ENCODE results near the gene AKNA. TPM values are rescaled to one million over a fixed set of nuclear protein-coding genes. Genes with fewer than 3 reads are reported as not detected.

AKNA gene
- total RNA-seq, 1 experiment from 2014 or later = 3.1 TPM

DNA sequence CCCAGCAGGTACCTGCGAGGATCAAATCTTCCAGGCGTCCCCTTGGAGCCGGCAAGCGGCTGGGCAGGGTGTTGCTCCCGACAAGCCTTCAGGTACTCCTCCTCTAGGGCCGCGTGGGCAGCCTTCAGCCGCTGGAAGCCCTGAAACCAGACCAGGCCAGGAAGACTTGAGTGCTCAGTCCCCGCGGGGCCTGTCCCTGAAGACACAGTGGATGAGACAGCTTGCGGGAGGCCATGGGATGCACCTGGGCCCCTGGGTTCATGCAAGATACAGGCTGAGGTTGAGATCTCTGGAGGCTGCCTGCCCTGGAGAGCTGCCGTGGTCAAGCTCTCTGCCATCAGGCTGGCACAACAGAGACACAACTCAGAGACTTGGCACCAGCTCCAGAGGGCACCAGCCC, 25.4 kb downstream of the AKNA start:
- DNase-seq (ENCODE audit: low spot score) = no peak

DNA sequence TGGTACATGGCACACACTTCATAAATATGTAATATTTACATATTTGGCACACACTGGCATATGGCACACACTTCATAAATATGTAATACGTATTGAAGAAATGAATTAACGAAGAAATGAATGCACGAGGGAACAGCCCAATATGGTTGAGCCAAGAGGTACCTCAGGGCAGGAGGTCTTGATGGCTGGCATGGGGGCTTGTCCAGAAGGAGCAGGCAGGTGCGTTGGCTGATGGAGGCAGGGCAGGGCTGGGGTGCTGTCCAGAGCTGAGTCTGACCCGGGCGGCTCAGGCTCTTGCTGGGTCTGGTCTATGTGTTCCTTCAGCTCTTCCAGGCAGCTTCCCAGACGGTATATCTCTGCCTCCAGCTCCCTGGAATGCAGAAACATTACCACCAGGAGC, 26.2 kb downstream of the AKNA start:
- DNase-seq (ENCODE audit: low spot score) = no peak

DNA sequence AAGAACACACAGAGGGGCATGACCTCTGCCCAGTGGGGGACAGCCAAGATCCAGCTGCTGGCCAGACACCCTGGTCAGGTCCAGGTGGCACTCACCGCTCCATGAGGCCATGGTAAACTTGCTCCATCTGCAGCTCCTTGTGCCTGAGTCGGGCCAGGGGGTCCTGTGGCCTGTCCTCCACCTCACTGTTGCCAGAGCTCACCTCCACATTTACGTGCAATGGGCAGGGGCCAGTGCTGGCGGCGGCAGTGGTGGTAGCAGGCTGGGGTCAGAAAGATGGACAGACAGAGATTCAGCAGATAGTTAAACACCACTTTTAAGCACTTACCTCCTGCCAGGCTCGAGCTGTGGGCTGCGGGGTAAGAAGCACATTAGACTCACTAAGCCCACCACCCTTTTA, 28.0 kb downstream of the AKNA start:
- no peak for DNase-seq (ENCODE audit: low spot score)

- DNase-seq (ENCODE audit: low spot score) = no peak
Observed at GRCh38 chr9:114357911-114358328, 29.9 kb downstream of the AKNA start.

GRCh38 chr9:114357360-114357759, 30.4 kb downstream of the AKNA start:
- DNase-seq (ENCODE audit: low spot score) = no peak

- DNase-seq (ENCODE audit: low spot score) = no peak
Observed at GRCh38 chr9:114356792-114357191, 31.0 kb downstream of the AKNA start.

- no peak for DNase-seq (ENCODE audit: low spot score)
Observed at GRCh38 chr9:114355821-114356220, 32.0 kb downstream of the AKNA start.

DNA sequence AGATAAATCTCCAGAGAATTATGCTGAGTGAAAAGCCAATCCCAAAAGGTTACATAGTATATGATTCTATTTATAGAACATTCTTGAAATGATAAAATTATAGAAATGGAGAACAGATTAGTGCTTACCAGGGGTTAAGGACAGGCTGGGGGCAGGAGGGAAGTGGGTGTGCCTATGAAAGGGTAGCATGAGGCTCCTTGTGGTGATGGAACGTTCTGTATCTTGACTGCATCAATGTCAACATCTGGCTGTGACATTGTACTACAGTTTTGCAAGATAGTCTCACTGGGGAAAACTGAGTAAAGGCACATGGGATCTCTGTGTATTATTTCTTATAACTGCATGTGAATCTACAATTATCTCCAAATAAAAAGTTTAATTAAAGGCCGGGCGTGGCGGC, 35.9 kb downstream of the AKNA start:
- DNase-seq (ENCODE audit: low spot score) = no peak

DNA sequence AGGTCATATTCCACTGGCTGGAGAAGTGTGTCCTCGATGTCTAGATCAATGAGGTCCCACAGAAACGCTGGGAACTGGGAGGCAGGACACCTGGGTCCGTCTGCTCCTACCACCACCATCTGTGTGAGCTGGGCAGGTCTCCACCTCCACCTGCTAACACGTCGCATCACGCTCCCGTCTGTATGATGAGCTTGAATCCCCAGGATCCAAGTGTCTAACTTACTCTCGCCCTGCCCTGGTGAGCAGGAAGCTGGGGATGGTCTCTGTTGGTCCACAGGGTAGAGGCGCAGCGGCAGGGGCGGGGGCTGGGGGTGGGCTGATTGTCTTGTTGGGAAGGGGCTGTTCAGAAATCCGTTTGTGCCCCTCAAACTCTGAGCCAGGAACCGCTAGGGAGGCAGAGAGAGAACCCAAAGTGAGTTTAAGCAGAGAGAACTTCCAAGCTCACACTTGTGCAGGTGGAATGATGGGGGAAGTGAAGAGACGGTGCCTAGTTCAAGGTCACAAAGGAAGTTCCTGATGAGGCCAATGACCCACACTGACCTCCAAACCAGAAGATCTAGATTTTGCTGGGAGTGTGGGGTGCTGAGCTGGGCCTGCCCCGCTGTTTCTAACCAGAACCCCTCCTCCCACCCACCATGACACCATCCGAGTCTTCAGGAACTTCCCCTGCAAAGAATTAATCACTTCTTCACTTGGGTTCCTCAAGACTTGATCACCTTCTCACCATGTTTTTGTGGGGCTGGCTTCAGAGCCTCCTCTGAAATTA, 37.0 kb downstream of the AKNA start:
- no peak for DNase-seq (ENCODE audit: low spot score)

- no peak for DNase-seq (ENCODE audit: low spot score)
Observed at GRCh38 chr9:114349713-114350480, 37.9 kb downstream of the AKNA start.

GRCh38 chr9:114348906-114349482, 38.8 kb downstream of the AKNA start:
- DNase-seq (ENCODE audit: low spot score) = peak; percentile 99

- DNase-seq (ENCODE audit: low spot score) = peak; percentile 6
Observed at GRCh38 chr9:114348261-114348905, 39.4 kb downstream of the AKNA start.

DNA sequence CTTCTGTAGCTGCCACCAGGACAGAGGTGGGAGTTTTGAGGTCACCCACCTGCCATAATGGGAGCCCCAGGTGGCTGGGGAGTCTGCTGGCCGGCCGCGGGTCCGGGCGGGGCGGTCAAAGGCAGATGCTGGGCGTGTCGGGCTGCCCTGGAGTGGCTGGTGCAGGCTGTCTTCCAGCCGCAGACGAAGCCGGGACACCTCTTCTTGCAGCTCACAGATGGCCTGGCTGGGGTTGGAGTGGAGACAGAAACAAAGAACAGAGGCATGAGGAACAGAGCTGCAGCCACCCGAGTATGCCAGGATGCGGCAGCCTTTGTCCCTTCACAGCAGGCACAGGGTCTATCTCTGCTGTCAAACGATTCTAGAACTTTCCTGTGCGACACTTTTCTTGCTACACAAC, 40.1 kb downstream of the AKNA start:
- no peak for DNase-seq (ENCODE audit: low spot score)

DNA sequence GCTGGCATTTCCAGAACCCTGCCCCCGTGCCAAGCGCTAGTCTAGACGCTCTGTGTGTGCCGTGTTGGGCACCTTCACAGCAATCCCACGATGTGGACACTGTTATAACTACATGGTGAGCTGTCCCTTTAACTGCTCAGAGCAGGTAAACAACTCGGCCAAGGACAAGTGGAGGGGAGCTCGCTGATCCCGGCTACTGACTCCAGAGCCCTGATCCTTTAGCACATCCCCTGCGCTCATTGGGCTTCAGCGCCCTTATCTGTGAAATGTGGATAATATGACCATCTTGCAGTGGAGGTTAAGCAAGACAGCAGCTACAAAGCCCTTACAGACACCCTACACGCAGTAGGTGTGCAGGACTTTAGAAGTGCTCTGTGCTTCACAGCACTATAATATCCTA, 41.6 kb downstream of the AKNA start:
- DNase-seq (ENCODE audit: low spot score) = no peak

DNA sequence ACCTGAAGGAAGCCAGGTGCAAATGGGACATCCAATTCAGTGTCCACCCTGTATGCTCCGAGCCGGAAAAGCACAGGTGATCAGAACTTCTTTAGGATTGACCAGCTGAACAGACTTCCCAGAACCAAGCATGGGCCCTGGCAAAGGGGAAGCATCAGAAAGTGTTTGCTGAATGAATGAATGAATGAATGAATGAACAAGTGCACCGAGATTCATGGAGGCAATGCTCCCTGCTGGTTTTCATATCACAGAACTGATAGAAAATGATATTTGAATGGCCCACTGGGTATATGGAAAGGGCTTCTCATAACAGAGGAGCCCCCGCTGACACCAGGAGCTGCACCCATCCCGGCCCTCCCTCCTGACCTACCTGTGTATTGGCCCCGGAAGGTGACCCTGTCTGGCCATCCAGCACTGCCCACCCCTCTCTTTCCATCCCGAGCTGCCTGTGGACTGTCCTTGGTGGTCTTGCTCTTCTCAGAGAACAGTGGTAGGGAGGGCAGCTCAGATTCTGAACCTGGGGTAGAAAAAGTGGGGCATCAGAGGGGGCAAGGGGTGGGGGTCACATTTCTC, 42.2 kb downstream of the AKNA start:
- no peak for DNase-seq (ENCODE audit: low spot score)

- DNase-seq (ENCODE audit: low spot score) = no peak
Observed at GRCh38 chr9:114344692-114345091, 43.1 kb downstream of the AKNA start.

DNA sequence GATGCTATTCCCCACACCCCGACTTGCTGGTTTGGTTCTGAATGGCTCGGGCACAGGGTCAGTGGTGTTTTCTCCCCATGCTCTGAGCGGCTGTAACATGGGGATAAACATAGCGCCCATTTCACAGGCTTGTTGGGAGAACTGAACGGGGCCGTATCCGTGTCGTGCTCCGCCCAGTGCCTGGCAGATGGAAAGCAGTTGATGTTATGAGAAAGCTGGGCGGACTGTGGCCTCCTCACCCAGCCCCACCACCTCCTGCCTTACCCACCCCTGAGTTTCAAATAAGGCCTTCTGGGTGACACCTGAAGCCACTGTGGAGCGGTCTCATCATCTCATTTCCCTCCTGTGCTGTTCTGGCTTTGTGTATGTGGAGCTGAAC, 43.6 kb downstream of the AKNA start:
- DNase-seq (ENCODE audit: low spot score) = no peak

- DNase-seq (ENCODE audit: low spot score) = no peak
Observed at GRCh38 chr9:114343471-114344187, 44.2 kb downstream of the AKNA start.

- no peak for DNase-seq (ENCODE audit: low spot score)
Observed at GRCh38 chr9:114342755-114343440, 44.9 kb downstream of the AKNA start.

DNA sequence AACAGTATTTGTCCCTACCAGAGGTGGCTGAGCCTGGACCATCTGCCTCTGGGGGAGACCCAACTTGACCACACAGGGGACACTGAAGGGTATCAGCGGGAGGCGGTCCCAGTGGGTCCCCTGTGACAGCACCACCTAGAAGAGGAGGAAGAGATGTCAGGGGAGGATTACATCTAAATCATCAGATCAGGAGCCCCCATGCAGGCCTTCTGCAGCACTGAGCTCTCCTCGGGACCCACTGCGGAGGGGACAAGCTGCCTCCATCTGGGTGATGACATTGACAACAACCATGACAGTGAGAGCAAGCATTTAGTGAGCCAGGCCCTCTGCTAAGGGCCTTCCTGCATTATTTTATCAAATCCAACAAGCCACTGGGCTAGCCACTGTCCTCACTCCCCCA, 45.8 kb downstream of the AKNA start:
- DNase-seq (ENCODE audit: low spot score) = no peak
